Peyer's patch (tissue), 4 donors: Measurements from ENCODE around the gene PDE4D. TPM values are rescaled to one million over a fixed set of nuclear protein-coding genes. Genes with fewer than 3 reads are reported as not detected.

Experiments
- DNase-seq, 3 donors: peaks; one replicate each; pipeline ENCODE4 v3.0.0-alpha.2; 2017 to 2019
- H3K27ac ChIP-seq, 4 donors: fragments of 200-600 bp; sonication (generic); one replicate each; pipeline ENCODE4 v1.5.1; 2016 to 2019
- H3K27me3 ChIP-seq, 2 donors: fragments of 200-600 bp; sonication (generic); one replicate each; pipeline ENCODE4 v1.5.1; 2019
- H3K36me3 ChIP-seq, 3 donors: fragments of 200-600 bp; sonication (generic); one replicate each; pipeline ENCODE4 v1.5.1; 2016 to 2019
- H3K4me1 ChIP-seq, 4 donors: fragments of 200-600 bp; sonication (generic); one replicate each; pipeline ENCODE4 v1.5.1; 2016 to 2019
- H3K4me3 ChIP-seq, 4 donors: fragments of 200-600 bp; sonication (generic); 1 replicate in 3 of 4; 2 replicates in 1 of 4; pipeline ENCODE4 v1.5.1; 2016 to 2019; ENCODE audit warnings: mild to moderate bottlenecking in 1 of 4
- H3K9me3 ChIP-seq, 4 donors: fragments of 200-600 bp; sonication (generic); one replicate each; pipeline ENCODE4 v1.5.1; 2016 to 2019; ENCODE audit warnings: mild to moderate bottlenecking in 1 of 4
- POLR2A ChIP-seq, 2 donors: fragments of 450-650 bp; IDR thresholded peaks; one replicate each; pipeline ENCODE4 v1.5.1; 2017; ENCODE audit warnings: antibody characterized with exemption in 2 of 2, mild to moderate bottlenecking in 2 of 2, moderate library complexity in 2 of 2
- total RNA-seq, 4 donors: library from RNA; depleted of rRNA; stranded (reverse); fragments of >200 nt; gene quantifications; one replicate each; pipeline ENCODE4 v1.1.0, GENCODE V29; 2016
- TF ChIP-seq, protein P1 (sequence below), 6 experiments: fragments of 450-650 bp in 4 of 6; fragments of 200-600 bp in 2 of 6; sonication (generic) in 1 of 6; IDR thresholded peaks; one replicate each; pipeline ENCODE4 v1.5.1; 2017 to 2019; ENCODE audit warnings: antibody characterized with exemption in 6 of 6, mild to moderate bottlenecking in 3 of 6, moderate library complexity in 1 of 6

Gene PDE4D
- total RNA-seq, 4 donors from 2014 or later: 19.8 to 89.1 (median 43.9) TPM

DNA sequence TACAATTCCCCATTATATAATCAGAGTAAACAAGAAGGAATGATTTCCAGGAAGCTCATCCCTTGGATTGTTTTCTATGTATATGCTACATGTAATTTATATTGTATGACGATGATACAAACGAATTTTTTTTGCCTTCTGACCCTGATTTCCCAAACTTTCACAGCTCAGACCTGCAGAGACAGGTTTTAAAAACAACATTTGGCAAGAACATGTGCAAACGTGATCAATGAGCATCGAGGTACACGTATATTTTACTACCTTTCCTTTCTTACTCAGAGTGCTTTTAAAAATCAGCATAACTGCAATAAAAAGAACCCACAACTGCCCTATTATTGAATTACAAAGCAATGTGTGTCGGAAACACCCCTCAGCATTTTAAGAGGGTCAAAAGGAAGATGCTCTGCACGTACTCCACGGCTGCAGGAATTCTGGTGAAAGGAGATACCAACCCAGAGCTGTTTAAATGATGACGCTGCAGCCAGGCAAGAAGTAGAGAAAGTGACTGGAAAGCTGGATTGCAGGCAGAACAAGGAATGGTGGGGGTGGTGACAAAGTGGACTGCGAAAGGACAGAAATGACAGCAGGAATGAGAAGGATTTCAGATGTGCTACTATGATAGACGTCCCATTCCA lies 777.2 kb downstream of the PDE4D start:
- Histone ChIP-seq H3K4me1 (no peaks in the 10 kb centered on the region), H3K27me3 (no peaks in the 10 kb centered on the region), H3K27ac (no peak overlapping the region), H3K36me3 (no peaks in the 10 kb centered on the region), H3K9me3 (no peaks in the 10 kb centered on the region), H3K4me3 (no peak overlapping the region)
- TF ChIP-seq, protein P1, sequence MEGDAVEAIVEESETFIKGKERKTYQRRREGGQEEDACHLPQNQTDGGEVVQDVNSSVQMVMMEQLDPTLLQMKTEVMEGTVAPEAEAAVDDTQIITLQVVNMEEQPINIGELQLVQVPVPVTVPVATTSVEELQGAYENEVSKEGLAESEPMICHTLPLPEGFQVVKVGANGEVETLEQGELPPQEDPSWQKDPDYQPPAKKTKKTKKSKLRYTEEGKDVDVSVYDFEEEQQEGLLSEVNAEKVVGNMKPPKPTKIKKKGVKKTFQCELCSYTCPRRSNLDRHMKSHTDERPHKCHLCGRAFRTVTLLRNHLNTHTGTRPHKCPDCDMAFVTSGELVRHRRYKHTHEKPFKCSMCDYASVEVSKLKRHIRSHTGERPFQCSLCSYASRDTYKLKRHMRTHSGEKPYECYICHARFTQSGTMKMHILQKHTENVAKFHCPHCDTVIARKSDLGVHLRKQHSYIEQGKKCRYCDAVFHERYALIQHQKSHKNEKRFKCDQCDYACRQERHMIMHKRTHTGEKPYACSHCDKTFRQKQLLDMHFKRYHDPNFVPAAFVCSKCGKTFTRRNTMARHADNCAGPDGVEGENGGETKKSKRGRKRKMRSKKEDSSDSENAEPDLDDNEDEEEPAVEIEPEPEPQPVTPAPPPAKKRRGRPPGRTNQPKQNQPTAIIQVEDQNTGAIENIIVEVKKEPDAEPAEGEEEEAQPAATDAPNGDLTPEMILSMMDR (IDR thresholded peaks at IDR 0.05): no peak
- TF ChIP-seq POLR2A (IDR thresholded peaks at IDR 0.05): no peak
- DNase-seq: no peak

DNA sequence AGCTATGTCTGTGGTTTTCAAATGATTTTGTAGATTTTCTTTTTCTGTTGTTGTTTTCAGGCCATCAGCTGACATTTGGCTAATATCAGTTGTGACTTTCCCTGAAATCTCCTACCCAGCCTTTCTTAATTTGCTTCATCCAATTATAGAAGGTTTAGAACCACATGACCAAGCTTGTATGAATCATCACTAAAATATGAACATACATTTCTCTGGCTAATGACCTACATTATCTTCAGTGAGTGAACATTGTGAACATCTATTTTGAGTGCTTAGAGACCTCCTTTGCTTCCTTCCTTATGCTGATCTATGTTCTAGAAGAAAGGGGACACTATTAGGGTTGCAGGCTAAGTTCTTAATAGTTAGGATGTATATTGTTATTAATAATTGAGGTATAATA lies 778.2 kb downstream of the PDE4D start:
- H3K27ac ChIP-seq: no peak overlapping the region
- no peaks in the 10 kb centered on the region for H3K27me3 ChIP-seq
- H3K4me1 ChIP-seq: no peaks in the 10 kb centered on the region
- H3K9me3 ChIP-seq: no peaks in the 10 kb centered on the region
- H3K36me3 ChIP-seq: no peaks in the 10 kb centered on the region
- no peak for DNase-seq
- no peak for TF ChIP-seq POLR2A (IDR thresholded peaks at IDR 0.05)
- TF ChIP-seq, protein P1 (IDR thresholded peaks at IDR 0.05): no peak
- H3K4me3 ChIP-seq: no peak overlapping the region

DNA sequence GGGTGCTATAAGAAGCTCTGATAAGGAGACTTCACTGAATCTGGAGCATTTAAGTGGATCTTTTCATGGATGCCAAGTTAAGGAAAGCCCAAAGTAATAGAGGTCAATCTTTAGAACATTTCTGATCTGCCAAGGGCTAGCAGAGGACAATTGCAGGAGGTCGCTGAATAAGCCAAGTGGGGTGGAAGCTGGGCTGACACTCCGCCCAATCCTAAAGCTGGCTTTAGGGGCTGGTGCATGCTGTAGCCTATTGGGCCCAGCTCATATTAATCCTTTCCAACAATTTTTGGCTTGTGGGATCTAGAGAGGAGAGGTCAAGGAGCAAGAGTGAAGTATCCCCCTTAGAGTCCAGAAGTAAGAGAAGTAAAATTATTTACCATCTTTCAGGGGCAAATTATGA lies 784.1 kb downstream of the PDE4D start:
- no peaks in the 10 kb centered on the region for H3K4me1 ChIP-seq
- H3K27ac ChIP-seq: no peak overlapping the region
- no peak for DNase-seq
- TF ChIP-seq, protein P1 (IDR thresholded peaks at IDR 0.05): no peak
- no peak for TF ChIP-seq POLR2A (IDR thresholded peaks at IDR 0.05)
- no peaks in the 10 kb centered on the region for H3K36me3 ChIP-seq
- no peaks in the 10 kb centered on the region for H3K27me3 ChIP-seq
- no peak overlapping the region for H3K4me3 ChIP-seq
- no peaks in the 10 kb centered on the region for H3K9me3 ChIP-seq

DNA sequence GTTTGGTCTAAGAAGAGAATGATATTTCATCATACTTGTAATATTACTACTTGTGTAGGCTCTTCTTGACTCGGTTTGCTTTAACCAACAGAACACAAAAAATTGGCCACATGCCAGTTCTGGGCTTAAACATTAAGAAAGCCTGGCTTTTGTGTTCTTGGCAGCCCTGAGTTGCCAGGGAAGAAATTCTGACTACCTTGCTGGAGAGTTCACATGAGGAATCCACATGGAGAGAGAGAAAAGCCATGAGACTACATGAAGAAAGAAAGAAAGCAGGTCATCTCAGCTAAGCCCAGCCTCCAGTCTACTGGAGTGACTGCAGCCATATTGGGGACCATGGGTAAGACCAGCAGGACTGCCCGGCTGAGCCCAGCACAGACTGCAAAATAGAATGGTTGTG lies 785.8 kb downstream of the PDE4D start:
- Histone ChIP-seq H3K27me3 (no peaks in the 10 kb centered on the region), H3K36me3 (no peaks in the 10 kb centered on the region), H3K27ac (no peak overlapping the region), H3K4me1 (no peaks in the 10 kb centered on the region), H3K4me3 (no peak overlapping the region), H3K9me3 (no peaks in the 10 kb centered on the region)
- no peak for TF ChIP-seq POLR2A (IDR thresholded peaks at IDR 0.05)
- TF ChIP-seq, protein P1 (IDR thresholded peaks at IDR 0.05): no peak
- no peak for DNase-seq

DNA sequence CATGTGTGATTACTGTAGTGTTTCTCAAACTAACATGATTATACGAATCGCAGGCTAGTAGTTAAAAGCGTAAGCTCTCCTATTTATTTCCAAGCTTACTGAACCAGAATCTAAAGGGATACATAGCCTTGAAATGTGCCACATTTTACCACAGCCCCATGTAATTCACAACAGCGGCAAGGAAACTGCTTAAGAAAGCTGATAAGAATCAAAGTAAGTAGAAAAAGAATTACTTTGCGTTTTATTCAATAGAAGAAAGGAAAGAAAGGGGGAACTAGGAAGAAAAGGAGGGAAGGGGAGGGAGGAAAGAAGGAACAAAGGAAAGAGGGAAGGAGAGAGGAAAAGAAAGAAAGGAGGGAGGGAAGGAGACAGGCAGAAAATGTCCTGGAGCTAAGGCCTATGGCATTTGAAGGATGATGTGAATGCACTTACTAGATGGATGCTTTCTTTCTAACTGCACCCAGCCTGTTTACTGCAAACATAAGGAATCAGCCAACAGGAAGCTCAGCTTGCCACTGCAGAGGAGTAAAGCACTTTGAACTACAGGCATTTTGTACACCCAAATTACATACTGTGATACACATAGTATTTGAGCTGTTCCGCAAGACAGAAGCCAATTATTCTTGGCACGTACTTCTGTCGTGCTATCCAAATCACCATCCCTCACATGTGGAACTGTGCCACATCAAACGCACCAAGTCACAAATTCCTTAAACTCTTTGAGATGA lies 789.0 kb downstream of the PDE4D start:
- peak overlapping the region in 1 of 4 donors; percentile 12 for H3K27ac ChIP-seq
- H3K9me3 ChIP-seq: no peaks in the 10 kb centered on the region
- no peak overlapping the region for H3K4me3 ChIP-seq
- TF ChIP-seq, protein P1 (IDR thresholded peaks at IDR 0.05): no peak
- no peak for TF ChIP-seq POLR2A (IDR thresholded peaks at IDR 0.05)
- no peaks in the 10 kb centered on the region for H3K27me3 ChIP-seq
- no peaks in the 10 kb centered on the region for H3K4me1 ChIP-seq
- H3K36me3 ChIP-seq: no peaks in the 10 kb centered on the region
- no peak for DNase-seq
